Pancreas (tissue), 10 donors: ENCODE results near the gene SERPINE3. TPM values are rescaled to one million over a fixed set of nuclear protein-coding genes. Genes with fewer than 3 reads are reported as not detected.

Experiments used
- ATAC-seq, 4 donors: fragments of 200-7000 bp; cut with Tn5 transposase; one replicate each; pipeline versions ENCODE4 v1.8.0 to v1.9.1; 2020; ENCODE audit warnings: mild to moderate bottlenecking in 4 of 4, moderate library complexity in 4 of 4
- DNase-seq, 6 donors: peaks; one replicate each; pipeline ENCODE4 v3.0.0-alpha.2; 2020
- FAIRE-seq: peaks from 2 replicates; lab custom pipeline; 2012; peaks lifted over from hg19 to GRCh38; lab: Jason Lieb, UNC
- H3K27ac ChIP-seq, 4 donors: fragments of 200-600 bp; sonication (generic); 1 replicate in 3 of 4; 2 replicates in 1 of 4; pipeline versions ENCODE4 v1.5.0 to v1.8.0; 2020
- H3K27me3 ChIP-seq, 4 donors: fragments of 200-600 bp; one replicate each; pipeline ENCODE4 v1.8.0; 2021
- H3K36me3 ChIP-seq, 3 donors: fragments of 200-600 bp; sonication (generic) in 1 of 3; one replicate each; pipeline versions ENCODE4 v1.5.0 to v1.8.0; 2020 to 2021
- H3K4me1 ChIP-seq, 3 donors: fragments of 200-600 bp; one replicate each; pipeline ENCODE4 v1.8.0; 2021
- H3K4me3 ChIP-seq, 4 donors: fragments of 200-600 bp; sonication (generic) in 2 of 4; one replicate each; pipeline versions ENCODE4 v1.5.0 to v1.8.0; 2020 to 2021
- H3K9me3 ChIP-seq, 4 donors: fragments of 200-600 bp; one replicate each; pipeline ENCODE4 v1.8.0; 2021
- CTCF ChIP-seq, 4 donors: fragments of 200-600 bp; sonication (generic) in 3 of 4; IDR thresholded peaks; one replicate each; pipeline versions ENCODE4 v1.5.0 to v1.8.0; 2021; ENCODE audit warnings: antibody characterized with exemption in 4 of 4
- WGBS, 2 donors: extraction: QIAGEN DNeasy Blood & Tissue Kit; methylation state at CpG; one replicate each; pipeline ENCODE4 v1.1.7; 2013; 5-methylcytosine and 5-hydroxymethylcytosine counted together
- intact Hi-C, 3 donors: fragments of 100-400 bp; cut with DNase I; formaldehyde crosslinking; loops; one replicate each; pipeline versions ENCODE4 v1.11.1 to v1.14.2; 2022
- polyA plus RNA-seq, 2 donors: library from polyadenylated mRNA; stranded (reverse); fragments of 200-250 nt; gene quantifications; one replicate each; pipeline ENCODE4 v1.2.3, GENCODE V29; 2013
- total RNA-seq, 6 donors: library from RNA; stranded (reverse); fragmentation: NEBNext Ultra II Directional in 4 of 6; extraction: Animal tissue kit (Norgen Biotek cat#: 25700) in 4 of 6; gene quantifications; one replicate each; pipeline versions ENCODE4 v1.2.1 to v1.2.4, GENCODE V29; 2021 to 2023
- donor health status: healthy with polysubstance abuse.
- donor health status: DM: no; HTN: no; CAD: no; lungs with moderate emphysema.
- donor health status: DM: no; HTN: no; CAD: no.
- donor health status: control.
- donor health status: control.
- donor health status: Bipolar disorder and iron deficiency.
- donor health status: DM: yes; HTN: yes; CAD: no.
- donor health status: DM: no; HTN: no; CAD: no.
- donor health status: DM: no; HTN: no; CAD: no.
- donor health status: DM: yes; HTN: yes; CAD: no.

SERPINE3 gene
- not detected for total RNA-seq
- polyA plus RNA-seq = not detected

DNA sequence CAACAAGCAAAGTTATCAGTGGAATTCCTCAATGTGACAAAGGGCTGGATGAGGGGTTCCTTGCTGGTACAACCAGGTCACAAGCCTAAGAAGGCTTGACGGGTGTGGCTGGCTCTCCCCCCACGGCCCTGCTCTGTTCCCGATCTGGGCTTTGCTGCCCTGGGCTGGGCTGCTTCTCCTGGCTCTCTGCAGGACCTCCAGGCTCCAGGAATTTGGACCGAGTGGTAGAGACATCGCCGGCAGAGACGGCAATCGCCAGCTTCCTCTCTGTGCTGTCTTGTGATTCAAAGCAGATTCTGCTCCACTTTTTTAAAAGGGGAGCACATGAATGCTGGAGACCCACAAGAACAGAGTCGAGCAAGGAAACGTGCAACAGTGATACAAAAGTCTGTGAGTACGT lies at the start of gene SERPINE3:
Gene SERPINE3, plus strand, starts transcription at position 338 of the 400 bp plus-strand sequence. CDS start 1,401 bp downstream, outside the sequence.
- Histone ChIP-seq H3K9me3 (no peaks in the 10 kb centered on the region), H3K4me1 (no peaks in the 10 kb centered on the region), H3K27me3 (no peaks in the 10 kb centered on the region), H3K27ac (no peak within 1 kb of the TSS), H3K36me3 (no peaks in the 10 kb centered on the region), H3K4me3 (no peak within 1 kb of the TSS)
- WGBS, 2 donors = 87 to 88% methylated on average over 11 of the region's 11 CpGs
- no peak for TF ChIP-seq CTCF (IDR thresholded peaks at IDR 0.05)
- intact Hi-C loops = no loop called here
- ATAC-seq (no peak), FAIRE-seq (no peak), DNase-seq (no peak)

DNA sequence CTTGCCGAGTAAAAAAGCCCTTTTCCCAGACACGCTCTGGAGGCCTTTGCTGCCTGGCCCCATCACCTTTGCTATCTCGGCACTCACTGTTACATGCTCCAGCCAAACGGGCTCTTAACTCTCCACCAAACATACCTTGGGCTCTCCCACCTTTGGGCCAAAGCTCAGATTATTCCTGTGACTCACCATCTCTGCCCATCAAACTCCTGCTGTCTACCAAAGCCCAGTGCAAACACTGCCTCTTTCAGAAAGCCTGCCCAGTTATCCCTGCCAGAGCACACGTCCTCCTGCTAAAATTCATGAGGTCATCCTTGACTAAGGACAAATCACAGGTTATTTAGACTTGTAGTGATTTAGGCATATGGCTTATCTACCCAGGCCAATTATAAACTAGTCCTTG lies 48.1 kb upstream of the SERPINE3 start:
- intact Hi-C loops = no loop called here
- no peak overlapping the region for H3K4me3 ChIP-seq
- peaks cover 0 to 9% (median 4%) of the 10 kb centered on the region in 3 donors for H3K4me1 ChIP-seq
- H3K9me3 ChIP-seq = no peaks in the 10 kb centered on the region
- H3K27me3 ChIP-seq = no peaks in the 10 kb centered on the region
- H3K36me3 ChIP-seq = no peaks in the 10 kb centered on the region
- FAIRE-seq = no peak
- ATAC-seq = peak; percentile 37 to 74 (median 56)
- TF ChIP-seq CTCF (IDR thresholded peaks at IDR 0.05) = no peak
- DNase-seq = no peak
- H3K27ac ChIP-seq = no peak overlapping the region
- 73% methylated on average over 5 of the region's 5 CpGs for WGBS, 2 donors

DNA sequence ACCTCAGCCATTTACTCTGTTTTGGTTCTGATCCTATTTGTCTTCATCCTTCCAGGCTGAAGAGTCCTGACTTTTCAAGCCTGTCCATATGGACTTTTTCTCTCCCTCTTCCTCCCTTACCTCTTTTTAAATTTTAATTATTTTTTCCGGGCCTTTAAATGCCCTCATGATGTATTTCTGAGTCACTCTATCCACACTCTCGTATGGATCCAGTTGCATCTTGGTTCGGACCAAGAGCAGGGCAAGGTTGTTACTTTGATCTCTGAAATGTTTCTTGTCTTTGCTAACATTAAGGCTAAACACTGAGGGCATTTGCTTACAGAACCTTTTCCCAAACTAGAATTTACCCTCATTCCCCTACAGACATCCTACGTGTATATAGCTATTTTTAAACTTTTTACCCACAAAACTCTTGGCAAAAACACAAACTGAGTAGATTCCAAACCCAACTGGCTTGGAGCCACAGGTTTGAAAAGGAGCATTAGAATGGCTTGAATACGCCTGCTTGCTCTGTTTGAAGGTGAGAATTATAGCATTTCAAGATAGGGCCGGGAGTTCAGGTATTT lies 47.4 kb upstream of the SERPINE3 start:
- no peaks in the 10 kb centered on the region for H3K27me3 ChIP-seq
- TF ChIP-seq CTCF (IDR thresholded peaks at IDR 0.05) = no peak
- FAIRE-seq (no peak), DNase-seq (no peak), ATAC-seq (peak in 1 of 4 donors; percentile 44)
- 41 to 42% methylated on average over 6 of the region's 6 CpGs for WGBS, 2 donors
- intact Hi-C loops = no loop called here
- peaks cover 0 to 9% (median 4%) of the 10 kb centered on the region in 3 donors for H3K4me1 ChIP-seq
- H3K27ac ChIP-seq = no peak overlapping the region
- H3K4me3 ChIP-seq = no peak overlapping the region
- H3K9me3 ChIP-seq = no peaks in the 10 kb centered on the region
- H3K36me3 ChIP-seq = no peaks in the 10 kb centered on the region

DNA sequence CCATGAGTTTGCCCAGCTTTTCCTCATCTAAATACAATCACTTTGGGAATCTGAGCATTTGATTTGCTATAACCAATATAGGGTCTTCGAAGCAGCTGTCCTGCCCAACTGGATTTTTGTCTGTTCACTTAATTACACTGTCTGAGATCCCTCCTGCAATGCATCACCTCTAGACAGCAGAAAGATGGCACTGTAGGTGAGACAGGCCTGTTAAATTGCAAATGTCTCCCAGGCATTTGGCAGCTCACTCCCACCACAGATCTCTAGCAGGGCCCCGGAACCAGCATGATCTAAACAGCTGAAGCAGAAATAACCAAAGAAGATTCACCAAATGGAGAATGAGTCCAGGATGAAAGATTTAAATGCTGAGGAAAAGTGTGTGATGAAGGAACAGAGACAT lies 41.9 kb upstream of the SERPINE3 start:
- ATAC-seq = no peak
- no peak for DNase-seq
- WGBS, 2 donors = 83 to 92% methylated on average over 2 of the region's 2 CpGs
- no peak overlapping the region for H3K27ac ChIP-seq
- no peaks in the 10 kb centered on the region for H3K4me1 ChIP-seq
- no peak for TF ChIP-seq CTCF (IDR thresholded peaks at IDR 0.05)
- no peak overlapping the region for H3K4me3 ChIP-seq
- FAIRE-seq = no peak
- intact Hi-C loops = no loop called here
- H3K36me3 ChIP-seq = no peaks in the 10 kb centered on the region
- H3K27me3 ChIP-seq = no peaks in the 10 kb centered on the region
- H3K9me3 ChIP-seq = no peaks in the 10 kb centered on the region

GRCh38 chr13:51298812-51299211 lies 40.7 kb upstream of the SERPINE3 start:
- no peaks in the 10 kb centered on the region for H3K9me3 ChIP-seq
- intact Hi-C loops = no loop called here

More at GRCh38 chr13:51298812-51299211, 40.7 kb upstream of the SERPINE3 start:
- H3K27me3 ChIP-seq = no peaks in the 10 kb centered on the region
- no peaks in the 10 kb centered on the region for H3K36me3 ChIP-seq
- no peak overlapping the region for H3K4me3 ChIP-seq
- ATAC-seq (no peak), DNase-seq (no peak), FAIRE-seq (no peak)
- 87 to 90% methylated on average over 1 of the region's 1 CpG for WGBS, 2 donors
- H3K4me1 ChIP-seq = no peaks in the 10 kb centered on the region
- TF ChIP-seq CTCF (IDR thresholded peaks at IDR 0.05) = no peak
- H3K27ac ChIP-seq = no peak overlapping the region
